C4-2B (cell line): ENCODE data around the gene SLC38A1.

ENCODE experiments used
- H3K27ac ChIP-seq: fragments of 450-650 bp; 2 replicates; pipeline ENCODE4 v1.5.1; 2017
- CTCF ChIP-seq: fragments of 450-650 bp; conservative IDR thresholded peaks from 2 replicates; pipeline ENCODE4 v1.5.1; 2017; ENCODE audit warnings: mild to moderate bottlenecking
- ZFX ChIP-seq: fragments of 450-650 bp; IDR thresholded peaks from 2 replicates; pipeline ENCODE4 v1.6.1; 2017

SLC38A1 gene

DNA sequence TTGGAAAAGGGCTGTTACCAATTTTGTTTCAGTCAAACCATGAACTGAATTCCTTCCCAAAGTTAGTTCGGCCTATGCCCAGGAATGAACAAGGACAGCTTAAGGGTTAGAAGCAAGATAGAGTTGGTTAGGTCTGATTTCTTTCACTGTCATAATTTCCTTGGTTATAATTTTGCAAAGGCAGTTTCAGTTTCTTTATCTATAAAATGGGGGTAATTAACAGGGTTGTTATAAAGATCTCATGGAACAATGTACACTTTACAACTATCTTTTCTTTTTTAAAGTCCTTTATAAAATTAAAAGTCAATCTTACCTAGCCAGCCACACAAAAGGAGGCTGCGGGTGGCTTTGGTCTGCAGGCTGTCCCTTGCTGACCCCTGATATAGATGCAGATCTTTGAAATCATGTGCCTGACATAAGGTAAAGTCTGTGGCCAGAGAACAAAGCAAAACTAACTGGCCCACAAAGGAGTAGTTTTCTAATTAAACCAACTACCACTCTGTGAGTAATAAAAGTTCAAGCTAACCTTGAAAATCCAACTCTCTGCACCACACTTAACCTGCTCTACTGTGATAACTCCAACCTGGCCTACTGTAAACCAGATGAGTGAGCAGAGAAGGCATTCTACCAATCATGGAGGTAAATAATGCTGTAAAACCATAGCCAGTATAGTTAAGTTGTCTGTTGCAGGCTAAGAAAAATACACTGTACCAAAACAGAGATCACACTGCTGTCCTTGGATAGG, 49.5 kb downstream of the SLC38A1 start:
- no peak overlapping the region; the same call in 1 of the 2 replicates for H3K27ac ChIP-seq
- no peak for TF ChIP-seq ZFX
- TF ChIP-seq CTCF, result no peak

- no peak for TF ChIP-seq CTCF
- no peak for TF ChIP-seq ZFX
Observed at GRCh38 chr12:46218322-46219095, 50.3 kb downstream of the SLC38A1 start.

DNA sequence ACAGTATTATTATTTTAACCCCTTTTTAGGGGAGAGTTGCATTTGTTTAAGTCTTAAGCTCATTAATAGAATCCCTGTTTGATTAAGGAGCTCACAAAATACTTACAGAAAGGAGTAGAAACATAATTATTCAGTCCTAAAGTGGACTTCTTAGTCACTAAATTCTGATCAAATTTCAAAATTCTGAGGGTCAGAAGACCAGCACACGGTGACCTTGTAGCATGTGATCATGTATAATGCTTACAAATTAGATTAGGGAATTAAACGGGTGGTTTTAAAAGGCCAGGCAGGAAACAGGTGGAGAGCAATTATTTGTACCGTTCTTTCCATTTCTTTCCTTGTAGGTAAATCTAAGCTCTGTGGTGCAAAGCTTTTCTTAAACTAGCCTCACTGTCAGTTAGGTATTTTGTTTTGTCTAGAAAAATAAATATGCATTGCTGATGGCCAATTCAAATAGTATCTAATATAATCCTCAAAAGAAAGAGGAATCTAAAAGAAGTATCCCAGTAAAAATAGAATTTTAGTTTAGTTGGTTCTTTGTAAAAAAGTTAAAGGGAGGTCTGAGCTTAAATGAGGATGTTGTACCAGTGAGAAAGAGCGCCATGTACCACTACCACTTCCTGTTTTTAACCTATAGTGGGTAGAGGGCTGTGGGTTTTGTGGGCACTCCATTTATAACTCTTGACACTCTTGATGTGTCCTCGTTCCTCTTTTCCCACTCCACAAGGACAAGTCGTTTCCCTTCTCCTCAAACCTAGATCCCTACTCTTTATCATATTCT, 51.1 kb downstream of the SLC38A1 start:
- TF ChIP-seq ZFX (no peak), CTCF (no peak)

More at GRCh38 chr12:46218322-46219095, 50.3 kb downstream of the SLC38A1 start:
- H3K27ac ChIP-seq, result no peak overlapping the region

GRCh38 chr12:46214668-46215436, 54.0 kb downstream of the SLC38A1 start:
- no peak for TF ChIP-seq ZFX
- no peak for TF ChIP-seq CTCF
- no peak overlapping the region for H3K27ac ChIP-seq

More for the DNA sequence above, 51.1 kb downstream of the SLC38A1 start:
- no peak overlapping the region for H3K27ac ChIP-seq

- no peak overlapping the region for H3K27ac ChIP-seq
- TF ChIP-seq ZFX (no peak), CTCF (no peak)
Observed at GRCh38 chr12:46212108-46212982, 56.5 kb downstream of the SLC38A1 start.

- TF ChIP-seq CTCF, result no peak
- TF ChIP-seq ZFX, result no peak
- H3K27ac ChIP-seq, result peak overlapping the region; percentile 47; the same call in 1 of the 2 replicates
Observed at GRCh38 chr12:46210873-46211439, 57.9 kb downstream of the SLC38A1 start.
